HG02885 (cell line): ENCODE measurements around the gene NKX2-1.
"Not testable (repeated sequence)": the region's sequence is repeated elsewhere in the genome, so short reads cannot be mapped to it uniquely, and the experiment has no call there.

Experiments
- ATAC-seq: cut with Tn5 transposase; IDR thresholded peaks from one replicate; pipeline ENCODE4 v1.9.1; 2021; ENCODE audit warnings: mild to moderate bottlenecking; ENCODE audit not compliant: unreplicated experiment, poor library complexity

Gene NKX2-1

GRCh38 chr14:36506732-36507614, 13.1 kb downstream of the NKX2-1 start:
- no peak for ATAC-seq

DNA sequence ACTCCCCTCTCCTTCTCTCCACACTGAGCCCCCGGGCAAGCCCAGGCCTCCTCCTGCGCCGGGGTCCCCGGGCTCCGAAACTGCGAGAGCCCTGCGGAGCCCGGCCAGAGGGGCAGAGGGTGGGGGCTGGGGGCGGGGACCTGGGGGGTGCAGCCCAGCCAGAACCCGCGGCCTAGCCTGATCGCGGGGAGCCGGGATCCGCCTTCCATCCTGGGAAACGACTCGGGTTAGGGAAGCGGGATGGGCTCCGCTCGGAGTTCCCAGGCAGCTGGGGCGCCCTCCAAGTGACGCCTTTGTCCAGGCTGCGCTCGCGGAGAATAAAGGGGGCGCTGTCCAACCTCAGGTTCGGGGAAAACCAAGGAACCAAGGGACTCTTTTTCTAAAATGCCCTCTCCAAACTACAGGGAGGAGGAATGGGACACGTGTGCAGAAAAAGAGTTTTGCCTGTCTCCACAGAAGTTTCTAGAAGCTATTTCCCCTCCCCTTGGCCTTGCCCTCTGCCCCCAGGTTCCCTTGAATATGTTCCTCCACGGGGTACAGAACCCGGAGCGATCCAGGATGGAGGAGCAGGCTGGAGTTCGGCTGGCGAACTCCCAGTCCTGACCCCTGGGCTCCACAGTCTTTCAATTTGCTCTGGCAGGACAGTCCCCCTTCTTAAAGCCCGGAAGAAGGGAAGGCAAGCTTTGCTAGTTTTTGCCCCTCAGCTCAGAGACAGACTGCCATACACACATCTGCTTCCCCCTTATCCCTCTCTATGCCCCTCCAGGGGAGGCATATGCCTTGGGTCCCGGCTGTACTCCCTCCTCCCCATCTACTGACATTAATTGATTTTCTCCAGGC, 13.9 kb downstream of the NKX2-1 start:
- ATAC-seq, result no peak

- peak; percentile 73 for ATAC-seq
These were observed 14.7 kb downstream of the NKX2-1 start for GRCh38 chr14:36505181-36505815.

DNA sequence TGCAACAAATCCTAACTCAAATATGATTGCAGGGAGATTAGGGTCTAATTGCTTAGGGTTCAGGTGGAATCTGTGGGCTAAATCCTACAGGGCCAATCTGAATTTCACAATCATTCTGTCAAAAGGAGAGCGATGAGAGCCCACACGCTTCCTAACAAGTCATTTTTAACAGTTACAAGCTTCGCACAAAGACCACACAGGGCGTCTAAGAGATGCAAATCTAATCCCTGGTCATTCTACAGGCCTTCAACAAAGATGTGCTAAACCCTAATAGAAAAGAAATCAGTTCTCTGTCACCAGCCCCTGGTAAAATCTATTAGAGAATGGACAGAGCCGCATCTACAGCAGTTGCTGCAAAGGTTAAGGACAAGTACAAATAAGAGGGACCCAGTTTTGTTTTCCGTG, 15.3 kb downstream of the NKX2-1 start:
- no peak for ATAC-seq

DNA sequence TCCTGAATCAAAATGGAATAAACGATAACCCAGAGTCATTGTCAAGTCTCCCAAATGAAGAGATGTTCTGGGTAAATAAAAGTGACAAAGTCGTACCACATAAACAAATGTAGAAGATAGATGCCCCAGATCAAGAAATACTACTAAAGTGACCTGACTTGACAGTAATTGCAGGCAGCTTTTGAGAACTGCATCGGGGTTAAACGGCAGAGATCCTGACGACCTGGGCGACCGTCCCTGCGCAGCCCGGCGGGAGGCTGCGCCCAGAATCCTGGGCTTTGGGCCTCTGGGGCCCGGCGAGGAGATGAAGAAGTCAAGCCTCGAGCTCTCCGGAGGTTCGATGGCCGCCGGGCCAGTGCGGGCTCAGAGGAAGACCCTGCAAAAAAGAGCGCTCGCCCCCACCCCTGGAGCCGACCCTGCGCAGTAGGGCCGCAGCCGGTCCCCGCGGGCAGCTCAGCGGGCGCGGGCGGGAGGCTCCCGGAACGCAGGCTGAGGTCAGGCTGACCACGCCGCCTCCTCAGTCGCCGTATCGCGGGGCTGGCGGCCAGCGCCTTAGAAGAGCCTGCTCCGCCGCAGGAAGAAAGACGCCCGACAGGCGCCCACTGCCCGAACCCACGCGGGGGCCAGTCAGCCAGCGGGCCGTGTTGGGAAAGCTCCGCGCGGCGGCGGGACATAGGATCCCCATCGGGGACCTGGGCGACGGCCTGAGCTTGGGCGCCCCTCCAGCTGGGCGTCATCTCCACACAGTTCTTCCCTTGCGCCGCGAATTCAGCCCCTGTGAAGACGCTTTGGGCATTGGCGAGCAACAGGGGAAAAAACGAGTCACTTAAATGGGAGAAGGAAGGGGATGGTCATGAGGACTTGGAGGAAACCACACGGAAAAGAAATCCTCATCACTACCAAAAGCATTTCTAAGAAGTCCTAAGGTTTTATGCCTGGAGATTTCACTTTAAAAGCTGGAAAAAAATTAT, 16.0 kb downstream of the NKX2-1 start:
- no peak for ATAC-seq

DNA sequence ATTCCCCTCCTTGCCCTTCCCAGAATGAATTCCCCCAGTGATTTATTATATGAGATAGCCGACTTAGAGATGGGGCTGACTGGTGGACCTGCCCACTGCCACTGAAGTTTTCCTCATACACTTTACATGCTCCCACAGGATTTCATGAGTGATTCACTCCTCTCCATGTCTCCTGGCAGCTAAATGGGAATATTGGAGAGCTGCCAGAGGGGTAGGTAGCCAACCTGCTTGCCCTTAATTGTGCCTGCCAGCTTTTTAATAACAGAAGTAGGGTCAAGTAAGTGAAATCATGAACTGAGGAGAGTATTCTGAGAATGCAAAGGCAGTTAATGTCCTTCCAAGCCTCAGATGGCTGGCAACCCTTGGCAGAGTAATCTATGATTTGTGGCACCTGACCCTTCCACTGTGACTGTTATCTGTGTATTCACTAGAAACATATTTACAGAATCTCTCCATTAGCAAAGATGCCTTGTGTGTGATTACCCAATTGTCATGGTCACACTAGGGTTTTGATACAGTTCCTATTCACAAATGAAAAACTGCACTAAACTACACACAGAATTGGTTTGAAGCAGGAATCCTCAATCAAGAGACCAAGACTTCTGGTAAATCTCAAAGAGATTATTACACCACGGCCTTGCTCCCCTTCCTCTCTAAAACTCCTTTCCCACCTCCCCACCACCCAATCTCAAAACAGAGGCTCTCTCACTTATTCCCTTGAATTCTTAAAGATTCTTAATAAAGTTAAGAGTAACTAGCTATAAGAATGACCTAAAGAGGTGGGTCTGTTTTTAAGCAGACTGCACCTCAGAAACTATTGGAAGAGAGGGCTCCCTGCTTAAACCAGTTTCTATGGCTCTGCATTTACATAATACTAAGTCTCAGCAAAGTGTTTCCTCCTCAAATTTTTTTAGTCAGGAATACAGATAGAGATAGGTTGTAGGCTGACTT, 17.2 kb downstream of the NKX2-1 start:
- no peak for ATAC-seq

- ATAC-seq, result no peak
These were observed 21.1 kb downstream of the NKX2-1 start for GRCh38 chr14:36498938-36499337.

GRCh38 chr14:36496346-36496745, 23.7 kb downstream of the NKX2-1 start:
- no peak for ATAC-seq

DNA sequence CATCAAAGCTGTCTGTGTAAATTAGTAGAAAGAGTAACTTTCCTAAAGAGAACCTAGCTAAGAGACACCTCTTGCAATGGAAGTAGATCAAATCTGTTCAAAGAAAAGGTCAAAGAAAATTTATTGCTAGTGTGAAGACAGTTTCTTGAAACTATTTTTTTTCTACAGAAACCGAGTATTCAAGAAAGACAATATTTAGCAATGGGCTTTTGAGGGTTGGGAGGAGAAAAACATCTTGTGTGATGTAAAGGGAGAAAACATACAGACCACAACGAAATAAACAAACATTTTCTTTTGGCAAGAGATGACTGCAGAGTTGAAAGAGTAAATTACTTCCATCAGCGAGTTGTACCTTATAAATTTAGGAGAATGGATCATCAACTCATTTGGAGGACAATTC, 24.4 kb downstream of the NKX2-1 start:
- ATAC-seq, result no peak

- ATAC-seq, result no peak
These were observed 26.3 kb downstream of the NKX2-1 start for GRCh38 chr14:36493761-36494160.

DNA sequence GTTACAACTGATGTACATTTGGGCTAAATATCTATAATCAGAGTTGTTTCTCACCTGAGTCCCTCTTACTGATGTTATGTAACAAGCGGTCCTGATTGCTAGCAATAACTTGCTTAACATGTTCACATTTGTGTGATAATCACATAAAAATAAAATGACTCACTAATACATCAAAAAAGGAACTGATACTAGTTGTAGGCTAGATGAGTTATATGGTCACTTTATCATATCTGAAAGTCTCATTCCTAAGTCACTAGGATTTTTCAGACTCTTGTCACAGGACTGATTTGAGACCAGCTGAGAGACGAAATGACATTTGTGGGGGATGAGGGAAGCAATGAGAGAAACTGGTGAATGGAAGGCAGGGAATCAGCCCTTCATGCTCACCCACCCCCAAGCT, 34.3 kb downstream of the NKX2-1 start:
- no peak for ATAC-seq

GRCh38 chr14:36479344-36479743, 40.7 kb downstream of the NKX2-1 start:
- no peak for ATAC-seq

DNA sequence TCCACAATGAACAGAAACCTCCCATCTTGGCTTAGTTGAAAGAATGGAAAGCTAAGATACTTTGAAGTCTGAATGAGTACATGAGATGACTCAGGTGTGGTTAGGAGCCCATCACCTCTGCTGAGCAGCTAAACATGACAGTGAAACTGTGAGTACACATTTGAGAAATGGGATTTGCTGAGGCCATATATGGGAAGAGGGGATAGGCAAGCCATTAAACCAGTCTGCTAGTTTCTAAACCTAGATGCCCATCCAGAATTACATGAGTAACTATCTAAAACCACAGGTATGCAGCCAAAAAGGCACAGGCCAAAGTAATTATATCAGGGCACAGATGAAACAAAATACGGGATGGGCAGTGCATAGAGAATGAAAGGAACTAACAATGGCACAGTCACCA, 41.2 kb downstream of the NKX2-1 start:
- no peak for ATAC-seq

DNA sequence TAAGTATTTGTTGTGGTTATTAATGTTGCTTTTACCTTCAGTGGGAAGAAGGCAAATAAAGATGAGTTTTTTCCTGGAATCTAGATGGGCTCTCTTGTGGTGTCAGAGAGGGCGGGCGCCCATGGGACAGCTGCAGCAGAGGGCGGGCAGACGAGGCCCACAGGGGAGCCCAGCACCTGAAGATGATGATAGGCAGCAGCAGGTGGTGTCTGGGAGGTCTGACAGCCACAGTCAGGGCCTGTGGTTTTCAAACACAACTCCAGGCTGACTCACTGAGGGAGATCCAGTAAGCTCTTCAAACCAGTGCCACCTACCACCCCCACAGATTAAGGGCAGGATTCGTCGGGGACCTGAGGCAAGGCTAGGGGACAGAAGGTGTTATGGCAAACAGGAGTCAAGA, 42.8 kb downstream of the NKX2-1 start:
- no peak for ATAC-seq

- ATAC-seq, result not testable (repeated sequence)
These were observed 44.0 kb downstream of the NKX2-1 start for GRCh38 chr14:36476061-36476460.

DNA sequence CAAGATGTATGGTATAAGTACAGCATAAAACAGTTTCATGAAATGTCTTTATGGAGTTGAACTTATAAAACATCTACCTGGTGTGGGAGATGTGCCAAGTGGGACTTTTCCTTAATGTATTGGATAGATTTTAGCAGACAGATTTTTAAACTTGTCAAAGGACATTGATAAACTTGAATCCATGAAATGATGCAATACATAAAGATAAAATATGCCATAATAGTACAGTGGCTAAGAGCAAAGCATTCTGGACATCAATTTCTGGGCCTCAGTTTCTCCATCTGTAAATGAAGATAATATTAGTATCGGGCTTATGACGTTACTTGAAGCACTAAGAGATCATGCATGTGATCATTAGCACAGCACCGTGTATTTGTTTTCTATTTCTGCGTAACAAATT, 45.4 kb downstream of the NKX2-1 start:
- ATAC-seq, result no peak

- ATAC-seq, result no peak
These were observed 48.6 kb downstream of the NKX2-1 start for GRCh38 chr14:36471431-36471830.

- ATAC-seq, result no peak
These were observed 52.7 kb downstream of the NKX2-1 start for GRCh38 chr14:36467332-36467731.
